K562 (cell line): Measurements from ENCODE around the gene MIB2. TPM values are rescaled to one million over a fixed set of nuclear protein-coding genes. Genes with fewer than 3 reads are reported as not detected.

Experiments
- AFF4 ChIP-seq: sonication (generic); formaldehyde crosslinking; IDR thresholded peaks from 2 replicates; pipeline ENCODE4 v1.8.0; 2023; ENCODE audit warnings: mild to moderate bottlenecking, missing genetic modification reagents
- ARID3A ChIP-seq: IDR thresholded peaks from 2 replicates; pipeline ENCODE4 v1.6.1; 2012; ENCODE audit warnings: low read depth, low read length, improper control_type of control experiment, borderline replicate concordance
- PPARD ChIP-seq: fragments of 250-450 bp; sonication (Bioruptor Pico); IDR thresholded peaks from 2 replicates; pipeline ENCODE4 v1.8.0; 2022; ENCODE audit warnings: inconsistent platforms, mild to moderate bottlenecking, moderate library complexity
- polyA plus RNA-seq, 8 experiments: library from polyadenylated mRNA; depleted of rRNA in 4 of 8; stranded (reverse) in 5 of 8; unstranded in 3 of 8; fragments of >200 nt; fragmentation: Nextera tagmentation in 2 of 8; fragmentation: Illumina TruSeq in 1 of 8; extraction: Ambion mirVana in 2 of 8; extraction: Trizol in 1 of 8; gene quantifications; 2 replicates each; pipeline versions ENCODE4 v1.2.1 to v1.2.3, GENCODE V29; 2011 to 2014; ENCODE audit warnings: inconsistent platforms in 1 of 8, missing spikeins in 1 of 8
- total RNA-seq, 7 experiments: library from RNA; depleted of rRNA in 6 of 7; stranded (reverse); fragments of >200 nt in 6 of 7; fragmentation: Illumina TruSeq in 2 of 7; extraction: Trizol in 2 of 7; gene quantifications; 2 replicates each; pipeline versions ENCODE4 v1.2.1 to v1.2.3, GENCODE V29; 2011 to 2021; ENCODE audit warnings: low replicate concordance in 1 of 7
- TF ChIP-seq, protein P1 (sequence below): fragments of 250-450 bp; sonication (Bioruptor Pico); IDR thresholded peaks from 2 replicates; pipeline ENCODE4 v1.8.0; 2021; ENCODE audit warnings: borderline replicate concordance, mild to moderate bottlenecking, moderate library complexity; ENCODE audit not compliant: poor library complexity, severe bottlenecking
- TF ChIP-seq, protein P2 (sequence below): sonication (generic); formaldehyde crosslinking; IDR thresholded peaks from 2 replicates; pipeline ENCODE4 v1.8.0; 2022; ENCODE audit warnings: mild to moderate bottlenecking, missing genetic modification reagents

MIB2 gene
- total and polyA plus RNA-seq, 9 of the 15 experiments (the other 6 are each of a cell fraction or from before 2014, with no cell fraction given): 0.04 to 17.0 (median 4.9) TPM; not detected in 1

DNA sequence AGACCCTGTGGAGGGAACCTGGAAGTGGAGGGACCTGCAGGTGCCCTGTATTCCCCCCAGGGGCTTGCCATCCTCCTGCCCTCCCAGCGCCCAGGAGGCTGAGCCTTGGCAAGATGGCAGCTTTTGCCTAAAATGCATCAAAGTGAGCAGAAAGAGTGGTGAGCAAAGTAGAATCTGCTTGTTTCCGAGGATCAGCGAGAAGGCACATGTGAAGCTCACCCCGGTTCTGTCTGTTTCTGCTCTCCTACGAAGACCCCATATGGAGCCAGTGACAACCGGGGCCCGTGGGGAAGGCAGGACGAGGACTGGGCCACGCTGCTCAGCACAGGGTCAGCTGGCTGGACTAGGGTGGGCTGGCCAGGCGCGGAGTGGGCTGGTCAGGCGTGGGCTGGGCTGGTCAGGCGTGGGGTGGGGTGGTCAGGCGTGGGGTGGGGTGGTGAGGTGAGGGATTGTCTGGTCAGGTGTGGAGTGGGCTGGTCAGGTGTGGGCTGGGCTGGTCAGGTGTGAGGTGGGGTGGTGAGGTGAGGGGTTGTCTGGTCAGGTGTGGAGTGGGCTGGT lies 10.2 kb upstream of the MIB2 start (continued):
- TF ChIP-seq AFF4 (CRISPR knock-in tag) (no peak), ARID3A (no peak), PPARD (no peak)
- TF ChIP-seq, protein P1, sequence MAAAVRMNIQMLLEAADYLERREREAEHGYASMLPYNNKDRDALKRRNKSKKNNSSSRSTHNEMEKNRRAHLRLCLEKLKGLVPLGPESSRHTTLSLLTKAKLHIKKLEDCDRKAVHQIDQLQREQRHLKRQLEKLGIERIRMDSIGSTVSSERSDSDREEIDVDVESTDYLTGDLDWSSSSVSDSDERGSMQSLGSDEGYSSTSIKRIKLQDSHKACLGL (CRISPR knock-in tag): no peak
- TF ChIP-seq, protein P2, sequence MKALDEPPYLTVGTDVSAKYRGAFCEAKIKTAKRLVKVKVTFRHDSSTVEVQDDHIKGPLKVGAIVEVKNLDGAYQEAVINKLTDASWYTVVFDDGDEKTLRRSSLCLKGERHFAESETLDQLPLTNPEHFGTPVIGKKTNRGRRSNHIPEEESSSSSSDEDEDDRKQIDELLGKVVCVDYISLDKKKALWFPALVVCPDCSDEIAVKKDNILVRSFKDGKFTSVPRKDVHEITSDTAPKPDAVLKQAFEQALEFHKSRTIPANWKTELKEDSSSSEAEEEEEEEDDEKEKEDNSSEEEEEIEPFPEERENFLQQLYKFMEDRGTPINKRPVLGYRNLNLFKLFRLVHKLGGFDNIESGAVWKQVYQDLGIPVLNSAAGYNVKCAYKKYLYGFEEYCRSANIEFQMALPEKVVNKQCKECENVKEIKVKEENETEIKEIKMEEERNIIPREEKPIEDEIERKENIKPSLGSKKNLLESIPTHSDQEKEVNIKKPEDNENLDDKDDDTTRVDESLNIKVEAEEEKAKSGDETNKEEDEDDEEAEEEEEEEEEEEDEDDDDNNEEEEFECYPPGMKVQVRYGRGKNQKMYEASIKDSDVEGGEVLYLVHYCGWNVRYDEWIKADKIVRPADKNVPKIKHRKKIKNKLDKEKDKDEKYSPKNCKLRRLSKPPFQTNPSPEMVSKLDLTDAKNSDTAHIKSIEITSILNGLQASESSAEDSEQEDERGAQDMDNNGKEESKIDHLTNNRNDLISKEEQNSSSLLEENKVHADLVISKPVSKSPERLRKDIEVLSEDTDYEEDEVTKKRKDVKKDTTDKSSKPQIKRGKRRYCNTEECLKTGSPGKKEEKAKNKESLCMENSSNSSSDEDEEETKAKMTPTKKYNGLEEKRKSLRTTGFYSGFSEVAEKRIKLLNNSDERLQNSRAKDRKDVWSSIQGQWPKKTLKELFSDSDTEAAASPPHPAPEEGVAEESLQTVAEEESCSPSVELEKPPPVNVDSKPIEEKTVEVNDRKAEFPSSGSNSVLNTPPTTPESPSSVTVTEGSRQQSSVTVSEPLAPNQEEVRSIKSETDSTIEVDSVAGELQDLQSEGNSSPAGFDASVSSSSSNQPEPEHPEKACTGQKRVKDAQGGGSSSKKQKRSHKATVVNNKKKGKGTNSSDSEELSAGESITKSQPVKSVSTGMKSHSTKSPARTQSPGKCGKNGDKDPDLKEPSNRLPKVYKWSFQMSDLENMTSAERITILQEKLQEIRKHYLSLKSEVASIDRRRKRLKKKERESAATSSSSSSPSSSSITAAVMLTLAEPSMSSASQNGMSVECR: no peak
